Activated naive CD4-positive, alpha-beta T cell treated with anti-CD3 and anti-CD28 coated beads, Interleukin-2, amount 50 U/mL, for 72 hours (primary cell): ENCODE measurements around the gene PLEKHO1. TPM values are rescaled to one million over a fixed set of nuclear protein-coding genes. Genes with fewer than 3 reads are reported as not detected.

ENCODE experiments used
- ATAC-seq, 2 donors: fragments of 150-1000 bp; cut with Tn5 transposase; 2 replicates each; pipeline ENCODE4 v1.10.0; 2021; ENCODE audit warnings: mild to moderate bottlenecking in 2 of 2, moderate library complexity in 2 of 2
- DNase-seq, 2 donors: peaks; one replicate each; pipeline ENCODE4 v3.0.0; 2021 to 2022; ENCODE audit warnings: low spot score in 2 of 2
- H3K27ac Mint-ChIP-seq, 2 donors: one replicate each; pipeline ENCODE4 v1.8.0; 2022; ENCODE audit warnings: mild to moderate bottlenecking in 2 of 2, mixed read lengths in 2 of 2
- H3K36me3 Mint-ChIP-seq, 2 donors: one replicate each; pipeline ENCODE4 v1.8.0; 2022; ENCODE audit warnings: mixed read lengths in 2 of 2
- H3K9me3 Mint-ChIP-seq, 2 donors: one replicate each; pipeline ENCODE4 v1.8.0; 2022; ENCODE audit warnings: mixed read lengths in 2 of 2
- total RNA-seq, 2 donors: library from RNA; stranded (reverse); gene quantifications; one replicate each; pipeline ENCODE4 v1.2.3, GENCODE V29; 2022

Gene PLEKHO1
- total RNA-seq, 2 donors from 2014 or later = 6.7 to 14.7 TPM

- Mint-ChIP-seq H3K9me3 (no peaks in the 10 kb centered on the region), H3K36me3 (peaks cover 6 to 11% of the 10 kb centered on the region in 2 donors), H3K27ac (no peak overlapping the region)
- ATAC-seq = no peak
- no peak for DNase-seq
Observed at GRCh38 chr1:150161747-150162581, 12.2 kb downstream of the PLEKHO1 start.

GRCh38 chr1:150162582-150162861, 12.8 kb downstream of the PLEKHO1 start:
- H3K27ac Mint-ChIP-seq = no peak overlapping the region
- no peaks in the 10 kb centered on the region for H3K9me3 Mint-ChIP-seq
- DNase-seq (no peak), ATAC-seq (no peak)
- peaks cover 6 to 7% of the 10 kb centered on the region in 2 donors for H3K36me3 Mint-ChIP-seq

DNA sequence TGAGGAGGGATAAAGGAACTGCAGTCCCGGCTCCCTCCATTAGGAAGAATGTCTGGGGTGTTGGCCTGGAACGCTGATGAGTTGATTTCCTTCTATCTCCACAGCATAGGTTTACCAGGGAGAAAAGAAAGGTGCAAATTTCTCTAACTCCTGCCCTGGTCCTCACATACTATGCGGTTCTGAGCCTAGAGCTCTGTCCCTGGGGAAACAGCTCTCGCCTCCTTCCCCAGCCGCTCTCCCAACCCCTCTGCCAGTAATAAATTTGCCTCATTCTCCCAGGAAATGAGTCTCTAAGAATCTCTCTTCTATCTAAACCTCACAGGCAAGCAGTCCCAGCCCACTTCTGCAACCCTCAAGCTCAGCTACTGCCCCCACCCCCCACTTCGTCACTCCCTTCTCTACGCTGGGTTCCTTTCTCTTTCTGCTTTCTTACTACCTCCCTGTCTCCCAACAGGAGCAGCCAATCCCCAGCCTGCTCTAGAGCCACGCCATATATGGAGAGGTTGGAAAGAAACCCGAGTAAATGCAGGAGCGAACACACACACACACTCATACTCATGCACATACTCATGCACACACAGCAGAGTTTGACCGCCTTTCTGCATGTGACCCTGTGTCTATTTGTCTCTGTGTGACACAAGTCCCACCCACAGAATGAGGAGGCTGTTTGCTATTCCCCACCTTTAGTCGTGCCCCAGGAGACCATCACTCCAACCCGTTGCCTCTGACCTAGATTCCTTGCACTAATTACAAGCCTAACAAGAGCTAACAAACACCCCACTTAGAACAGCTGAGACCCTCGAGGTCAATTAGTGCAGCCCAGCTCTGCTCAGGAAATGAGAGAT, 13.4 kb downstream of the PLEKHO1 start:
- ATAC-seq (peak; percentile 15 to 49), DNase-seq (no peak)
- no peaks in the 10 kb centered on the region for H3K9me3 Mint-ChIP-seq
- peaks cover 2 to 3% of the 10 kb centered on the region in 2 donors for H3K36me3 Mint-ChIP-seq
- H3K27ac Mint-ChIP-seq = no peak overlapping the region

GRCh38 chr1:150164224-150164623, 14.5 kb downstream of the PLEKHO1 start:
- no peak overlapping the region for H3K27ac Mint-ChIP-seq
- ATAC-seq (no peak), DNase-seq (no peak)
- no peaks in the 10 kb centered on the region for H3K36me3 Mint-ChIP-seq
- no peaks in the 10 kb centered on the region for H3K9me3 Mint-ChIP-seq

DNA sequence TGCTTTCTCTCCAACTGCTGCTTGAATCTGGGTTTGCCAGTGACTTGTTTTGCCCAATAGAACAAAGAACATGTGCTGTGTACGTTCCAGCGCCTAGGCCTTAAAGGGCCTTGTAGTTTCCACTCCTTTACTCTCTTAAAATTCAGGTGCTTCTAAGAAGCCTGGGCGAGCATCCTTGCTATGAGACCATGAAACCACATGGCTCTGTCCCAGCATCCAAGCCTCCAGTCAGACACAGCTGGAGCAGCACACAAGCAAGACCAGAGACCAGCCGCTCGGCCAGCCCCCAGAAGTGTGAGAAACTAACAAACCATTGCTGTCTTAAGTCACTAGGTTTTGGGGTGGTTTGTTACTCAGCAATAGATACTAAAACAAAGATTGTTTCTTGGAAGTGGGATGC, 15.1 kb downstream of the PLEKHO1 start:
- no peak overlapping the region for H3K27ac Mint-ChIP-seq
- DNase-seq (no peak), ATAC-seq (no peak)
- no peaks in the 10 kb centered on the region for H3K9me3 Mint-ChIP-seq
- no peaks in the 10 kb centered on the region for H3K36me3 Mint-ChIP-seq

DNA sequence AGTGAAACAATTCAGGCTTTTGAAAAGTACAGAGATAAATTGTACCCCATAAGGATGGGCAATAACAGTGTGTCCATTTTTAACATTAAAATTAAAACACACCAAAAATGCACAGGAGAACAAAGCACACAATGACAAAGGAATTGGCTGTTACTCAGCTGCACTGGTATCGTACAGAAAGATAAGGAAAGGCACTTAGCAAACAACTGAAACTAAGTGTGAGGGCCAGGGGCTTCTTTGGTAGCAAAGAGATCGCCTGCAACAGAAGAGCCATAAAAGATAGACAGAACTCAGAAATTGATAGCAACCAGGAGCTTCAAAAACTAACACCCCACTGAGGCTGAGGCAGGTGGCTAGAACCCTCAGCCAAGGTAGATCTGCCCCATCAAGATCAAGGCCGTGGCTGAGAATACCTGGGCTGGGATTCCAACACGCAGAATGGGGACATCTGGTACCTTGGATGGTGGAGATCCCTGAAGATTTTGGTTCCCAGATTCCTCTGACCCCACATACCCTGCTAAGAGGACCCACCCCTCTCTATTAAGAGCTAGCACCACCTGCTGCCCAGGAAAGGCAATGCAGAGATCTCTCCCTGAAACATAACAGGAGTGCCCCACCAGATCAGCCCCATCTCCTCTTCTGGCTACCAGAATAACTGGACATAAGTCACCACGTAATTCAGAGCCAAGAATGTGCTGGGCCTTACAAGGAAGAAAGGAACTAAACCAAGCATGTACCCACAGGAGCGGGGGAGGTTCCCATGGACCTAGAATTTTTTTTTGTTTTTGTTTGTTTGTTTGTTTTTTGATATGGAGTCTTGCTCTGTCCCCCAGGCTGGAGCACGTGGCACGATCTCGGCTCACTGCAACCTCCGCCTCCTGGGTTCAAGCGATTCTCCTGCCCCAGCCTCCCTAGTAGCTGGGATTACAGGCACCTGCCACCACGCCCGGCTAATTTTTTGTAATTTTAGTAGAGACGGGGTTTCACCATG, 16.2 kb downstream of the PLEKHO1 start:
- ATAC-seq = peak; percentile 48 to 56
- Mint-ChIP-seq H3K9me3 (no peaks in the 10 kb centered on the region), H3K36me3 (no peaks in the 10 kb centered on the region)

GRCh38 chr1:150168960-150169601, 19.4 kb downstream of the PLEKHO1 start:
- Mint-ChIP-seq H3K9me3 (no peaks in the 10 kb centered on the region), H3K36me3 (no peaks in the 10 kb centered on the region), H3K27ac (no peak overlapping the region)
- peak; percentile 67 to 82 for ATAC-seq
- peak in 1 of 2 donors; percentile 56 for DNase-seq

More for the DNA sequence above, 16.2 kb downstream of the PLEKHO1 start:
- H3K27ac Mint-ChIP-seq = no peak overlapping the region
- no peak for DNase-seq

DNA sequence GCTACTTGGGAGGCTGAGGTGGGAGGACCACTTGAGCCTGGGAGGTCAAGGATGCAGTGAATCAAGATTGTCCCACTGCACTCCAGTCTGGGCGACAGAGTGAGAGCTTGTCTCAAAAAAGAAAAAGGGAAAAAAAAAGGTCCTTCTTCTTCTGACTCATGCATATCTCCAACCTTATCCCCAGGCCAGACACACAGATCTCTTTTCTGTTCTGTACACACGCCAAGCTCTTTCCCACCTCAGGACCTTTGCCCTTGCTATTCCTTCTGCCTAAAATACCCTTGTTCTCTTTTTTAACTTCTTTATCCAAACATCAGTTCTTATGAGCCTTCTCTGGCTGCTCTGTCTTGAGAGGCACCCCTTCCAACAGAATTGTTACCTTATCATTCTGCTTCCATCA, 22.1 kb downstream of the PLEKHO1 start:
- ATAC-seq (no peak), DNase-seq (no peak)
- Mint-ChIP-seq H3K27ac (peak overlapping the region in 1 of 2 donors; percentile 2), H3K36me3 (no peaks in the 10 kb centered on the region), H3K9me3 (no peaks in the 10 kb centered on the region)

GRCh38 chr1:150173141-150173585, 23.4 kb downstream of the PLEKHO1 start:
- no peaks in the 10 kb centered on the region for H3K36me3 Mint-ChIP-seq

GRCh38 chr1:150176593-150176992, 26.9 kb downstream of the PLEKHO1 start:
- no peaks in the 10 kb centered on the region for H3K9me3 Mint-ChIP-seq
- no peaks in the 10 kb centered on the region for H3K36me3 Mint-ChIP-seq
- no peak overlapping the region for H3K27ac Mint-ChIP-seq
- no peak for DNase-seq
- no peak for ATAC-seq

More at GRCh38 chr1:150173141-150173585, 23.4 kb downstream of the PLEKHO1 start:
- ATAC-seq (no peak), DNase-seq (no peak)
- Mint-ChIP-seq H3K9me3 (no peaks in the 10 kb centered on the region), H3K27ac (no peak overlapping the region)

- no peaks in the 10 kb centered on the region for H3K36me3 Mint-ChIP-seq
- ATAC-seq = no peak
- DNase-seq = no peak
- H3K27ac Mint-ChIP-seq = no peak overlapping the region
- no peaks in the 10 kb centered on the region for H3K9me3 Mint-ChIP-seq
Observed at GRCh38 chr1:150178548-150178947, 28.8 kb downstream of the PLEKHO1 start.

- ATAC-seq (no peak), DNase-seq (no peak)
- H3K9me3 Mint-ChIP-seq = no peaks in the 10 kb centered on the region
- no peaks in the 10 kb centered on the region for H3K36me3 Mint-ChIP-seq
- H3K27ac Mint-ChIP-seq = no peak overlapping the region
Observed at GRCh38 chr1:150179867-150180266, 30.2 kb downstream of the PLEKHO1 start.

GRCh38 chr1:150180474-150180873, 30.8 kb downstream of the PLEKHO1 start:
- ATAC-seq = no peak
- H3K27ac Mint-ChIP-seq = no peak overlapping the region
- no peaks in the 10 kb centered on the region for H3K9me3 Mint-ChIP-seq

GRCh38 chr1:150182247-150182646, 32.5 kb downstream of the PLEKHO1 start:
- no peak for DNase-seq
- Mint-ChIP-seq H3K27ac (no peak overlapping the region), H3K36me3 (no peaks in the 10 kb centered on the region), H3K9me3 (no peaks in the 10 kb centered on the region)
- no peak for ATAC-seq

More at GRCh38 chr1:150180474-150180873, 30.8 kb downstream of the PLEKHO1 start:
- DNase-seq = no peak
- H3K36me3 Mint-ChIP-seq = no peaks in the 10 kb centered on the region

DNA sequence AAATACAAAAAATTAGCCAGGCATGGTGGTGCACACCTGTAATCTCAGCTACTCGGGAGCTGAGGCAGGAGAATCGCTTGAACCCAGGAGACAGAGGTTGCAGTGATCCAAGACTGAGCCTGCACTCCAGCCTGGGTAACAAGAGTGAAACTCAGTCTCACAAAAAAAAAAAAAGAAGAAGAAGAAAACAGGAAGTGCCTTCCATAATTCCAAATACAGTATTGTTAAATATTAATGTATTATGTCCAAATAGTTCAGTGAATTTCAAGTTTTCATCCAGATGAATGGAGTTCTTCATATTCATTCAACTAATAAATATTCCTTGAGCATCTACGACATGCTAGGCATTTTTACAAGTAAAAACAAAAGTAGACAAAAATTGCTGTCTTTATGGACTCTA, 33.3 kb downstream of the PLEKHO1 start:
- Mint-ChIP-seq H3K27ac (no peak overlapping the region), H3K9me3 (no peaks in the 10 kb centered on the region), H3K36me3 (no peaks in the 10 kb centered on the region)
- DNase-seq (no peak), ATAC-seq (no peak)

GRCh38 chr1:150185481-150185880, 35.8 kb downstream of the PLEKHO1 start:
- DNase-seq (no peak), ATAC-seq (no peak)
- no peaks in the 10 kb centered on the region for H3K36me3 Mint-ChIP-seq
- H3K9me3 Mint-ChIP-seq = no peaks in the 10 kb centered on the region
- H3K27ac Mint-ChIP-seq = no peak overlapping the region
